Measurements from ENCODE around the gene FOXB1.

DNA sequence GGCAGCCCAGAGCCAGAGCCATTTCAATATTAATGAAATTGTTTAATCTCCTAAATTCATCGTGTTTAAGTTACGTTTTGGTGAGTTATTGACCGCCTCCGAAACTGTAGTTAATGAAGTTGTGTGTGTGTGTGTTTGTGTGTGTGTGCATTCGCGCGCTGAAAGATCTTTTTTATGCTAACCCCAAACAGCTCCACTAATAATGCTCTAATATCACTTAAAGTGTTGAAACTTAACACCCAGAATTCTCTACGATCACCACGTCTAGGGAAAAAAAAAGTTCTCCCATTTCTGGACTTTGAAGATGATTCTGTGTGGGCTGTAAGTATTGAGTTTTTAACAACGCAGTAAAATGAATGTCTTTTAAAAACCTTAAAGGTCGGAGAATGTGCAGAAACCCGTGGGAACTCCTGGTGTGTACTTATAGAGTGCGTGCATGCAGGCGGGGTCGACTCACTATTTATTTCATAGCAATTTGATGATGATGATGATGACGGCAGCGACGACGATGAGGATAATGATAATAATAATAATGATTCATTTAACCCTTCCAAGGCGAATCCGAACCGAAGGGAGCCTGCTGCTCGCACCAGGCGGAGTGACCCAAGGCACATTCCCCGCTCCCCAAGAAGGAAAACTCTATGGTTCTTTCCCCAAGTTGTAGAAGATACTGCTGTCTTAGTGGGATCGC, 1.4 kb upstream of the FOXB1 start:
- TF ChIP-seq, protein P1, sequence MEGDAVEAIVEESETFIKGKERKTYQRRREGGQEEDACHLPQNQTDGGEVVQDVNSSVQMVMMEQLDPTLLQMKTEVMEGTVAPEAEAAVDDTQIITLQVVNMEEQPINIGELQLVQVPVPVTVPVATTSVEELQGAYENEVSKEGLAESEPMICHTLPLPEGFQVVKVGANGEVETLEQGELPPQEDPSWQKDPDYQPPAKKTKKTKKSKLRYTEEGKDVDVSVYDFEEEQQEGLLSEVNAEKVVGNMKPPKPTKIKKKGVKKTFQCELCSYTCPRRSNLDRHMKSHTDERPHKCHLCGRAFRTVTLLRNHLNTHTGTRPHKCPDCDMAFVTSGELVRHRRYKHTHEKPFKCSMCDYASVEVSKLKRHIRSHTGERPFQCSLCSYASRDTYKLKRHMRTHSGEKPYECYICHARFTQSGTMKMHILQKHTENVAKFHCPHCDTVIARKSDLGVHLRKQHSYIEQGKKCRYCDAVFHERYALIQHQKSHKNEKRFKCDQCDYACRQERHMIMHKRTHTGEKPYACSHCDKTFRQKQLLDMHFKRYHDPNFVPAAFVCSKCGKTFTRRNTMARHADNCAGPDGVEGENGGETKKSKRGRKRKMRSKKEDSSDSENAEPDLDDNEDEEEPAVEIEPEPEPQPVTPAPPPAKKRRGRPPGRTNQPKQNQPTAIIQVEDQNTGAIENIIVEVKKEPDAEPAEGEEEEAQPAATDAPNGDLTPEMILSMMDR (IDR thresholded peaks at IDR 0.05), result no peak
- TF ChIP-seq EZH2 (IDR thresholded peaks at IDR 0.05; ENCODE audit: borderline replicate concordance, insufficient read depth, low read depth, low read length, poor library complexity, severe bottlenecking), result no peak
